GM18499 (cell line): ENCODE results near the gene YBX3.

Experiments
- ATAC-seq: cut with Tn5 transposase; IDR thresholded peaks from one replicate; pipeline ENCODE4 v1.9.1; 2021; ENCODE audit warnings: moderate number of reproducible peaks; ENCODE audit not compliant: insufficient read depth, unreplicated experiment

The YBX3 gene

GRCh38 chr12:10673659-10674384 is 49.3 kb downstream of the YBX3 start, which contains the start of gene STYK1:
Gene STYK1 (minus strand): TSS chr12:10674052. CDS start chr12:10634618, 39,434 bp downstream.
- ATAC-seq: no peak

DNA sequence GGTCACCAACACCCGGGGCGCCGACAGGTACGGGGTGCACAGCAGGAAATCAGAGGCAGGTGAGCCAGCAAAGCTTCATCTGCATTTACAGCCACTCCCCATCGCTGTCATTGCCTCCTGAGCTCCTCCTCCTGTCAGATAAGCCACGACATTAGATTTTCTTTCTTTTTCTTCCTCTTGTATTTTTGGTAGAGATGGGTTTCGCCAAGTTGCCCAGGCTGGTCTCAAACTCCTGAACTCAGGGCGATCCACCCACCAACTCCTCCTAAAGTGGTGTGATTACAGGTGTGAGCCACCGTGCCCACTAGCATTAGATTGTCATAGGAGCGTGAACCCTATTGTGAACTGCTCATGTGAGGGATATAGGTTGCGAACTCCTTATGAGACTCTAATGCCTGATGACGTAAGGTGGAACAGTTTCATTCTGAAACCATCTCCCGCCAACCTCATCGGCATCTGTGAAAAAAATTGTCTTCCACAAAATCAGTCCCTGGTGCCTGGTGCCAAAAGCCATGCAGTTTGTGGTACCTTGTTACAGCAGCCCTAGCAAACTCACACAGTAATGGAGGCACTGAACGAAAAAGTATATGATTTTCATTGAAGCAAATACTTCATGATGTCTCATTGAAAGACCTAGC is 50.8 kb downstream of the YBX3 start:
- no peak for ATAC-seq

DNA sequence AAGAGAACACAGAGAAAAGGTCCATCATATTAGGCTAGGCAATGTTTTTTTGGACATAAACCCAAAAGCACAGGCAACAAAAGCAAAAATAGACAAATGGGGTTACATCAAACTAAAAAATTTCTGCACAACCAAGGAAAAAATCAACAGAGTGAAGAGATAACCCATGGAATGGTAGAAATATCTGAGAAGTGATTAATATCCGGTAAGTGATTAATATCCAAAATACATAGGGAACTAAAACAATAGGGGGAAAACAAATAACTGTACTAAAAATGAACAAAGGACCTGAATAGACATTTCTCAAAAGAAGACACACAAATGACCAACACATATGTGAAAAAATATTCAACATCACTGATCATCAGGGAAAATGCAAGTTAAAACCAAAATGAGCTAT is 53.6 kb downstream of the YBX3 start:
- ATAC-seq: no peak

- no peak for ATAC-seq
These were observed 54.6 kb downstream of the YBX3 start for GRCh38 chr12:10668526-10668925.

DNA sequence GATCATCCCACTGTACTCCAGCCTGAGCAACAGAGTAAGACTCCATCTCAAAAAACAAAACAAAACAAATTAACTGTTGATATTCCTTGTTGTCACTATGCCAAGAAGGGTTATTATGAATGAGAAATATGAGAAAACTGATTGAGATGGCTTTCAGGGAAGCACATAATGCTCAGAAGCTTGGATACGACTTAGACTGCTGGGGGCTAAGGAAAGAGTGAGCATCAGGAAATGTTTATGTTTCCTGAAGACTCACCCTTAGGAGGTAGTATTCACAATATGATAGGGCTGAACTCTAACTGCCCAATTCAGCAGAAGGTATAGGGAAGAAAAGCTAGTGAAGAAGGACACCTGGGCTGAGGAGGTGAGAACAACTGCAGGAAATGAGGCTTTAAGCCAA is 55.5 kb downstream of the YBX3 start:
- ATAC-seq: no peak

- ATAC-seq: no peak
These were observed 58.6 kb downstream of the YBX3 start for GRCh38 chr12:10664499-10664898.

- ATAC-seq: no peak
These were observed 59.3 kb downstream of the YBX3 start for GRCh38 chr12:10663869-10664268.

DNA sequence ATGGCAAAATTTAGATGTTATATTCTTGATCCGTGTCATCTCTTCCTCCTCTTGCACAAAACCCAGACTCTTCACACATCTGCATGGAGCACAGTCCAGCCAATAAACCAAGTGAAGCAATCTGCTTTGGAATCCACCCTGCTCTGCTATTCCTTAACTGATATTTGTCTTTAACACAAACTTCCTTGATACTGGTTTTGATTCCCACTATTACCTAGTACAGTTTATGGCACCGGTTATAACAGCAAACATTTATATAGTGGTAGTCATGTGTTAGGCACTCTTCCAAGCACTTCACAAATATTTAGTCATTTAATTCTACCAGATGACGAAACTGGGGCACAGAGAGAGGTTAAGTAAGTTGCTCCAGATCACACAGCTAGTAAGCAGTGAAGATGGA is 61.8 kb downstream of the YBX3 start:
- no peak for ATAC-seq

- ATAC-seq: no peak
These were observed 69.1 kb downstream of the YBX3 start for GRCh38 chr12:10654003-10654402.

GRCh38 chr12:10652192-10652591 is 70.9 kb downstream of the YBX3 start:
- no peak for ATAC-seq
